HEK293 (cell line): ENCODE measurements around the gene NPC2.

ENCODE experiments used
- KLF10 ChIP-seq: fragments of 450-650 bp; IDR thresholded peaks from 2 replicates; pipeline ENCODE4 v1.5.1; 2018; ENCODE audit warnings: missing biosample characterization, mild to moderate bottlenecking, missing genetic modification characterization
- SCRT1 ChIP-seq: fragments of 450-650 bp; formaldehyde crosslinking; IDR thresholded peaks from 2 replicates; pipeline ENCODE4 v1.5.1; 2016; ENCODE audit warnings: missing biosample characterization, missing genetic modification characterization, borderline replicate concordance
- ZNF24 ChIP-seq: fragments of 450-650 bp; formaldehyde crosslinking; IDR thresholded peaks from 2 replicates; pipeline ENCODE4 v1.5.1; 2016; ENCODE audit warnings: missing biosample characterization, missing genetic modification characterization
- ZNF692 ChIP-seq: fragments of 450-650 bp; formaldehyde crosslinking; IDR thresholded peaks from 2 replicates; pipeline ENCODE4 v1.5.1; 2016; ENCODE audit warnings: missing biosample characterization, missing genetic modification characterization
- TF ChIP-seq, protein P1 (sequence below): fragments of 450-650 bp; formaldehyde crosslinking; IDR thresholded peaks from 2 replicates; pipeline ENCODE4 v1.5.1; 2016; ENCODE audit warnings: missing biosample characterization, missing genetic modification characterization

DNA sequence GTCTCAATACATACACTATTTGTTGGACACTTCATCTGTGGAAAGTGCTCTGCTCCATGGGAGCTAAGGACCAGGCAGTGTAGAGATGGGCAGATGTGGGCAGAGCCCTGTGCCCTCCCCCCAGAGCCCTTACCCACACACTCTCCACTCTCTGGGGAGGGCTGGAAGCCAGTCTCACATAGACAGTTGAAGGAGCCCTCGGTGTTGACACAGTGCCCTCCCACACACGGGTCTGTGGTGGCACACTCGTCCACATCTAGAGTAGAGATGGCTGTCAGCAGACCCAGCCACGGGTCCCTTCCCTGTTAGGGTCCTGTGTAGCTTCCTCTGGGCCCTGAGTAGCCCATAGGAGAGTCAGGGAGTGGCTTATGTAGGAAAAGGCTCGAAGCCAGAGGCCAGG lies 14.7 kb upstream of the NPC2 start:
- TF ChIP-seq ZNF24 (tag by site-specific recombination) = no peak
- no peak for TF ChIP-seq ZNF692 (tag by site-specific recombination)
- TF ChIP-seq KLF10 = no peak
- TF ChIP-seq, protein P1, sequence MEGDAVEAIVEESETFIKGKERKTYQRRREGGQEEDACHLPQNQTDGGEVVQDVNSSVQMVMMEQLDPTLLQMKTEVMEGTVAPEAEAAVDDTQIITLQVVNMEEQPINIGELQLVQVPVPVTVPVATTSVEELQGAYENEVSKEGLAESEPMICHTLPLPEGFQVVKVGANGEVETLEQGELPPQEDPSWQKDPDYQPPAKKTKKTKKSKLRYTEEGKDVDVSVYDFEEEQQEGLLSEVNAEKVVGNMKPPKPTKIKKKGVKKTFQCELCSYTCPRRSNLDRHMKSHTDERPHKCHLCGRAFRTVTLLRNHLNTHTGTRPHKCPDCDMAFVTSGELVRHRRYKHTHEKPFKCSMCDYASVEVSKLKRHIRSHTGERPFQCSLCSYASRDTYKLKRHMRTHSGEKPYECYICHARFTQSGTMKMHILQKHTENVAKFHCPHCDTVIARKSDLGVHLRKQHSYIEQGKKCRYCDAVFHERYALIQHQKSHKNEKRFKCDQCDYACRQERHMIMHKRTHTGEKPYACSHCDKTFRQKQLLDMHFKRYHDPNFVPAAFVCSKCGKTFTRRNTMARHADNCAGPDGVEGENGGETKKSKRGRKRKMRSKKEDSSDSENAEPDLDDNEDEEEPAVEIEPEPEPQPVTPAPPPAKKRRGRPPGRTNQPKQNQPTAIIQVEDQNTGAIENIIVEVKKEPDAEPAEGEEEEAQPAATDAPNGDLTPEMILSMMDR (tag by site-specific recombination) = no peak
- TF ChIP-seq SCRT1 = no peak
